ENCODE measurements around the gene TMEM205.
"Not testable (repeated sequence)": the region's sequence is repeated elsewhere in the genome, so short reads cannot be mapped to it uniquely, and the experiment has no call there.

TMEM205 gene

GRCh38 chr19:11323601-11324078 lies 22.4 kb downstream of the TMEM205 start:
- no peak for TF ChIP-seq CTCF (IDR thresholded peaks at IDR 0.05; ENCODE audit: control extremely low read depth, extremely low read depth, low read depth, missing control alignments)
- no peak for DNase-seq (ENCODE audit: extremely low spot score)
- POLR2A ChIA-PET: no interaction called here
- CTCF ChIA-PET: interaction anchor here (1.0 to 2.6 kb wide), 8 partner anchors 16 to 159 kb away, joined by 3 to 10 read pairs (median 6); partner anchors contain the start of genes RAB3D and TSPAN16

- ChIA-PET CTCF (interaction anchor here (1.2 to 2.6 kb wide), 8 partner anchors 16 to 160 kb away, joined by 3 to 10 read pairs (median 4); partner anchors contain the start of genes RAB3D and TSPAN16), POLR2A (no interaction called here)
- no peak for DNase-seq (ENCODE audit: extremely low spot score)
- no peak for TF ChIP-seq CTCF (IDR thresholded peaks at IDR 0.05; ENCODE audit: control extremely low read depth, extremely low read depth, low read depth, missing control alignments)
Observed at GRCh38 chr19:11322269-11323024, 23.6 kb downstream of the TMEM205 start.

GRCh38 chr19:11321191-11322126 lies 24.6 kb downstream of the TMEM205 start:
- no peak for TF ChIP-seq CTCF (IDR thresholded peaks at IDR 0.05; ENCODE audit: control extremely low read depth, extremely low read depth, low read depth, missing control alignments)
- CTCF ChIA-PET: interaction anchor here (1.2 to 2.5 kb wide), 4 partner anchors 15 to 78 kb away, joined by 3 to 10 read pairs (median 4); partner anchors contain the start of genes RAB3D and TSPAN16
- POLR2A ChIA-PET: no interaction called here
- DNase-seq (ENCODE audit: extremely low spot score): no peak

- POLR2A ChIA-PET; DNase-seq (ENCODE audit: extremely low spot score): not testable (repeated sequence)
- CTCF ChIA-PET: interaction anchor here (1.6 kb wide), 1 partner anchor 28 kb away, joined by 3 read pairs; no protein-coding TSS in a partner anchor
Observed at GRCh38 chr19:11320278-11320995, 25.6 kb downstream of the TMEM205 start.

- no peak for DNase-seq (ENCODE audit: extremely low spot score)
- ChIA-PET CTCF (interaction anchor here (1.3 to 2.3 kb wide), 6 partner anchors 12 to 129 kb away, joined by 3 to 5 read pairs (median 5); partner anchors contain the start of genes ODAD3 and PRKCSH), POLR2A (no interaction called here)
- no peak for TF ChIP-seq CTCF (IDR thresholded peaks at IDR 0.05; ENCODE audit: control extremely low read depth, extremely low read depth, low read depth, missing control alignments)
Observed at GRCh38 chr19:11306337-11306736, 39.7 kb downstream of the TMEM205 start.

- no peak for TF ChIP-seq CTCF (IDR thresholded peaks at IDR 0.05; ENCODE audit: control extremely low read depth, extremely low read depth, low read depth, missing control alignments)
- CTCF ChIA-PET: interaction anchor here (1.0 to 1.5 kb wide), 2 partner anchors 14 to 16 kb away, joined by 3 to 4 read pairs; no protein-coding TSS in a partner anchor
- DNase-seq (ENCODE audit: extremely low spot score): no peak
- POLR2A ChIA-PET: no interaction called here
Observed at GRCh38 chr19:11304936-11305335, 41.1 kb downstream of the TMEM205 start.

All from GM10248 (cell line).